Neuron (in vitro differentiated cells): Measurements from ENCODE around the gene RARRES2.

Source experiments
- H2AFZ ChIP-seq: one replicate; pipeline ENCODE4 v1.6.1; 2013; ENCODE audit warnings: low read depth, mild to moderate bottlenecking, inconsistent platforms, low read length, moderate library complexity
- H3K27me3 ChIP-seq: one replicate; pipeline ENCODE4 v1.6.1; 2013; ENCODE audit warnings: low read length; ENCODE audit not compliant: insufficient read depth
- H3K36me3 ChIP-seq: one replicate; pipeline ENCODE4 v1.6.1; 2013; ENCODE audit warnings: low read length; ENCODE audit not compliant: insufficient read depth
- H3K4me1 ChIP-seq: one replicate; pipeline ENCODE4 v1.6.1; 2013; ENCODE audit warnings: low read length; ENCODE audit not compliant: insufficient read depth
- H3K4me3 ChIP-seq: 2 replicates; pipeline ENCODE4 v1.5.1; 2013; ENCODE audit warnings: mild to moderate bottlenecking, low read length, moderate library complexity
- H3K9me3 ChIP-seq: one replicate; pipeline ENCODE4 v1.6.1; 2013; ENCODE audit warnings: low read length

The RARRES2 gene

DNA sequence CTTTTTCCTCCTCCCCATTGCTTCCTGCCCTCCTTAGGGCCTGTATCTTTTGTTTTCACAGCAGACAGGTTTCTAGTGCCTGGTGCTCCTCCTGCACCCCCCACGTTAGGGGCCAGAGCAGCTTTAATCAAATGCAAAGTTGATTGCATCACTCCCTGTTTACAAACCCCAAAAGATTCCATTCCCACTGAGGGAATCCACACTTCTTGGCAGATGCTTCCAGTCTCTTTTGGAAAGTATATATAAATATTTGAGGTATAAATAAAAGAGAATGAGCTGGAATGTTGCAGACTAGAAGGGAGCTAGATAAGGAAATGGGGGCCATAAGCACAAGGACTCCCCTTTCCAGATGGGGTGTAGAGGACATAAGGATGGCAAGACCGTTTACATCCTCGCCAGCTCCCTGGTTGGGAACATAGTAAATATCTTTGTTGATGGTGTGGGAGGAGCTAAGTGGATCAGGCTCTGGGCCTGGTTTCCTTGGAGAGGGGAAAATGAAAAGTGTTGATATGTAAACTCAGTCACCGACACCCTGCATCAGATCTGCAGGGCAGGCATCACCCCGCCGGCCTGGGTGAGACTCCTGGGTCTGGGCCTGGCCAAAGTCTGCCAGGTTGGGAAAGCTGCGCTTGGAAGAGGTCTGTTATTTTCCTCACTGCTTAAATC, 6.2 kb downstream of the RARRES2 start:
- no peak overlapping the region for H3K4me3 ChIP-seq
- H3K4me1 ChIP-seq = peaks cover 3% of the 10 kb centered on the region
- no peaks in the 10 kb centered on the region for H3K9me3 ChIP-seq
- H3K27me3 ChIP-seq = peaks cover 1% of the 10 kb centered on the region
- no peak overlapping the region for H2AFZ ChIP-seq
- H3K36me3 ChIP-seq = no peaks in the 10 kb centered on the region

DNA sequence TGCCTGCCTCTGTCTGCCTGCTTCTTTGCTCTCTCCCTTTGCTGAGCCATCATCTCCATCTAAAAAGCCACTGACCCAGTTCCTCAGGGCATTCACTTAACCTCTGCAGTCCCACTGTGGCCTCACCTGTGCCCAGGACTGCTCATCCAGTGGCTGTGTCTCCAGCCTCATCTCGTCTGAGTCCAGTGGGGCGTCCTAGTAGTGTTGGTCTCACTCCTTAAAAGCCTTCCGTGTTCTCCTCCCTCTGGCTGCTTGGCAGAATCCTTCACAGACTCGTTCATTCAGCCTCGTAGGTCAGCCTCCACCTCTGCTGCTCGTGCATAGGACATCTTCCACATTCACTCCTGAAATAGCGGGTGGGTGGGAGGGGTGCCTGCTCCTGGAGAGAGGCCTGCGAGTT, 7.3 kb downstream of the RARRES2 start:
- Histone ChIP-seq H2AFZ (no peak overlapping the region), H3K4me1 (peaks cover 2% of the 10 kb centered on the region), H3K27me3 (peaks cover 3% of the 10 kb centered on the region), H3K4me3 (no peak overlapping the region), H3K36me3 (no peaks in the 10 kb centered on the region), H3K9me3 (no peaks in the 10 kb centered on the region)

DNA sequence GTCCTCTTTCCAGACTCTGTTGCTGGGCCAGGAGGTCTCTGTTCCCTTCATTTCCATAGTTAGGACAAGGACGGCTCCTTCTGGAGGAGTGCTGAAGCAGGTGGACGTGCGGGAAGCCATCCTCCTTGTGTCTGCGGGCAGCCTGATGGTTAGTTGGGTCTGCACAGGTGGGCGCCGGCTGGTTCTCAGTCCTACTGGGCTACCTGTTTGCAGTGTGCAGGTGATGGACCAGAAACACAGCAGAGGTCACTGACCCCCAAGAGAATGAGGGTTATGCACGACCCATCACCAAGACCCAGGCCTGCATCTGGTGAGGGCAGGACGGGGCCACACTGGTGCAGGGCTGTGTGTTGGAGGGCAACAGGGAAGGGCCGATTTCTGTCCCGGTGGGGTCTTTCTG, 7.8 kb downstream of the RARRES2 start:
- Histone ChIP-seq H2AFZ (no peak overlapping the region), H3K27me3 (peaks cover 3% of the 10 kb centered on the region), H3K4me3 (no peak overlapping the region), H3K9me3 (no peaks in the 10 kb centered on the region), H3K4me1 (peaks cover 2% of the 10 kb centered on the region), H3K36me3 (no peaks in the 10 kb centered on the region)

DNA sequence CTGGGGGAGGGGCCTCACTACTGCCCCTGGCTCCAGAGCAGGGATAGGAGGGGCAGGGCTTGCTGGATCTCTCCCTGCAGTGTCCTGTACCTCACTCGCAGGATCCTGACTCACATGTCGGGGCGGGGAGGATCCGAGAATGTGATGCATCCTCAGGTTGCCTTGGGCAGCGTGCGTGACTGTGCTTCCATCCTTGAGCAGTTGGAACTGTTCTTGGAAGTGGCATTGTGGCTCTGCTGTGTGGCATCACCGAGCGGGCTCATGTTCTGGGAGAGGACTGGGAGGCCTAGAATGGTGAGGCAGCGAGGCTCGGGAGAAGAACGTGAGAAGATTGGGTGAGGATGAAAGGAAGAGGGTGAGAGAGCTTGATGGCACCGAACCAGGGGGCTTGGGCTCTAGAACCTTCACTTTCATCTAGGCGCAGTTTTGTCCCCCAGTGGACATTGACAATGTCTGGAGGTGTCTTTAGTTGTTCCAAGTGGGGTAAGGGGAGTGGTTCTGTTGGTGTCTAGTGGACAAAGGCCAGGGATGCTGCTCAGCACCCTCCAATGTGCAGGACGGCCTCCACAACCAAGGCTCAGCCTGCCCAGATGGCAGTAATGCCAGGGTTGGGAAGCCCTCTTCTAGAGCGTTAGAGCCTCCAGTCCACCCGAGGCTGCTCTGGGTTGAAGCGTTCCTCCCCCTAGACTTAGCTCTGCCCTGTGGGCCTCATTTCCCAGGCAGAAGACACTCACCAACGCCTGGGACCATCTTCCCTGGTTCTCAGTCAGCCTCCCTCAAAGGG, 8.4 kb downstream of the RARRES2 start:
- Histone ChIP-seq H3K27me3 (peaks cover 3% of the 10 kb centered on the region), H3K36me3 (no peaks in the 10 kb centered on the region), H3K9me3 (no peaks in the 10 kb centered on the region), H3K4me1 (peaks cover 2% of the 10 kb centered on the region), H3K4me3 (no peak overlapping the region), H2AFZ (no peak overlapping the region)

DNA sequence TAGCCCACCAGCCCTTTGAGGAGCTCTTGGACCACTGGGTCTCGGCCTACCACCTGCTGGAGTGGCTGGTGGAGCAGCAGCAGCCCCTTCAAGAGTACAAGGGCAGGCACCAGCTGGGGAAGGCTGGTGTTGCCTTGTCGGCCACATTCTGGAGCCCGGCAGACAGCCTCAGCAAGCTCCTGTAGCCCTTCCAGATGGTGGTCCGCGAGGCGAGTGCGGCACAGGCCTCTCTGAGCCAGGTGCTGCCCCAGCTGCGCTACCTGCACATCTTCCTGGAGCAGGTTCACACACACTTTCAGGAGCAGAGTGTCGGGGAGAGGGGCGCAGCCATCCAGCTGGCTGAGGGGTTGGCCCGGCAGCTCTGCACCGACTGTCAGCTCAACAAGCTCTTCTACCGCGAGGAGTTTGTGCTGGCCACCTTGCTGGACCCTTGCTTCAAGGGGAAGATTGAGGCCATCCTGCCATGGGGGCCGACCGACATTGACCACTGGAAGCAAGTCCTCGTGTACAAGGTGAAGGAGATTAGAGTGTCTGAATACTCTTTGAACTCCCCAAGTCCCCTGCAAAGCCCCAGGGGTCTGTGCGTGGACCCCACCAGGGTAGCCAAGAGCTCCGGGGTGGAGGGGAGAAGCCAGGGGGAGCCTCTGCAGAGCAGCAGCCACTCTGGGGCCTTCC, 11.1 kb downstream of the RARRES2 start:
- Histone ChIP-seq H3K9me3 (no peaks in the 10 kb centered on the region), H2AFZ (no peak overlapping the region), H3K4me1 (no peaks in the 10 kb centered on the region), H3K36me3 (no peaks in the 10 kb centered on the region), H3K4me3 (no peak overlapping the region), H3K27me3 (peaks cover 6% of the 10 kb centered on the region)

DNA sequence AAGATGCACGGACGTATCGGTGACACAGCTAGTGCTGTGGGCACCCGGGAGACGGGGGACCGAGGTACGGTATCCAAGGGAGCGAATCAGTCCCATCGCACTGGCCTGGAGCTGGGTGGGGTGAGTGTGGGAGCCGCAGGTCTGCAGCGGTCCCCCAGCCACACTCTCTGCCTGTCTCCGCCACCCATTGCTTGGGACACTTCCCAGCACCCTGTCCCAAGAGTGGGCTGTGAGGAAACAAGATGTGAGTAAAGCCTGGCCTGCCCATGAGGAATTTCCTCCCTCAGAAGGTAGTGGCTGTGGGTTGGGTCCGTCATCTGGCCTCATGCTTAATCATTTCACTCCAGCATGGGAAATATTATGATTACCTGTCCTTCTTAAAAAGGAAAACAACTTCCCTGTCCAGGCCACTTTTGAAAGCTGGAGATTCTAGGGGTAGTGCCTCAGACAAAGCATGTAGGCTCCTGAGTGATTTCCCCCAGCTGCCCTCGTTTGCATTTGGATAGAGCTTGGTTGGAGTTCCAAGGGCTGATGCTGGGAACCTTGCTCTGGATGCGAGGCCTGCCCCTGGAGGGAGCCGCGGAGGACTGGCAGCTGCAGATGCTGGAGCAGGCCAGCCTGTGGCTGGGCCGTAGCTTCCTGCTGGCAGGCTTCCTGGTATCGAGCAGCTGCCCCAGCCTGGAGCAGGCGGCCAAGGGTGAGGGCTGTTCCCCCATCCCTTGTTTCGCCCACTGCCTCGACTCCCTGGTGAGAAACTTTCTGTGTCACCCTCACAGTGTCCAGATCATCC, 11.9 kb downstream of the RARRES2 start:
- Histone ChIP-seq H3K27me3 (peaks cover 6% of the 10 kb centered on the region), H3K36me3 (no peaks in the 10 kb centered on the region), H3K9me3 (no peaks in the 10 kb centered on the region), H2AFZ (no peak overlapping the region), H3K4me1 (no peaks in the 10 kb centered on the region), H3K4me3 (no peak overlapping the region)

DNA sequence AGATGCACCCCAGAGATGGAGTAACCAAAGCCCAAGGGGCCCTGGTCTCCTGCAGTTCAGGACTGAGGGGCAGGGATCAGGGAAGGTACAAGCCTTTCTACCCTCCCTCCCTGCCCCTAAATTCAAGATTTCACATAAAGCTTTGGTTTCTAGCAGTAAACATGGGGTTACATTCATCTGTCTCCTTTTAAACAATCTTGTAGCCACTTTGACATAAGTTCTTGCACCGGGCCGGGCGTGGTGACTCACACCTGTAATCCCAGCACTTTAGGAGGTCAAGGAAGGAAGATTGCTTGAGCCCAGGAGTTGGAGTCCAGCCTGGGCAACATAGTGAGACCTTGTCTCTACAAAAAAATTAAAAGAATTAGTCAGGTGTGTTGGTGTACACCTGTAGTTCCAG, 14.1 kb downstream of the RARRES2 start:
- Histone ChIP-seq H2AFZ (no peak overlapping the region), H3K4me1 (no peaks in the 10 kb centered on the region), H3K9me3 (peaks cover 3% of the 10 kb centered on the region), H3K27me3 (peaks cover 6% of the 10 kb centered on the region), H3K4me3 (no peak overlapping the region), H3K36me3 (no peaks in the 10 kb centered on the region)

DNA sequence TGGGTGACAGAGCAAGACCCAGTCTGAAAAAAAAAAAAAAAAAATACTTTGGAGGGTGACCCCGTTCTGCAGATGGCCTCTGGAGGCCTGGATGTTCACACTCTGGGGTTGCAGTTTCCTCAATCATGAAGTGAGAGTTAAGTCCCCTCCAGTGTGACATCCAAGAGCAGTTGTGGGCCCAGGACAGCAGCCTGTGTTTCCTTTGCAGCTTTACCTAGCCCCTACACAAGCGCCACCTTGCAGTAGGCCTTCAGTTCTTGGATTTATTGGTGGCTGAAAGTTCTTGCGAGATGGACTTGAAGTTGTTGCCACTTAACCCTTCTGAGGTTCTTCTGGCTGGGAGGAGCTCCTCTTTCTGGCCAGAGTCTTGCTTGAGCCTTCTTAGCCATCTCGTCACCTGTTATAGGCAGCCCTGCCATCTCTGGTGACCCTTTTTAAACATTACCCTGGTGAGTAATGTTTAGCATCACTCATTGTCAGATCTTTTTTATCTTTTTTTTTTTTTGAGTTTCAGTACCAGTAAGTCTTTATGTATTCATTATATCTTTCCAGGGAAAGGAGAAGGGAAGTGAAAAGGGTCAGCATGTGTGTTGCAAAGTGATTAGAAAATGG, 14.7 kb downstream of the RARRES2 start:
- H3K36me3 ChIP-seq = no peaks in the 10 kb centered on the region

DNA sequence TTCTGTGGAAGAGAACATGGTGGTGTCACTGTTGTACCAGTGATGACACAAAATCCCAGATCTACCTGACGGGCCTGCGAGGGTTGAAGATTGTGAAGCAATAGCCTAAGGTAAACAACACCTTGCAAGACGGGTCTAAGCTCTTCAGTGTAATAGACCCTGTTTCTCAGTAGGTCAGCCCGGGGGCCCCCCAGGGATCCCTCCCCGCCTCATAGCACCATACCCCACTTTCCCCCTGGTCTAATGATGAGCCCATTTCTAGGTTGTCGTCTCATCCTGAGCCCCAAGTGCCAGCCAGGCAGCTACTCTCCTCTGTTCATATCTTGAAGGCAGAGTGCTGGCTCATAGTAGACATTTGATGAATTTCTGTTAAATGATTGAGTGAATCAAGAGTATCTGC, 15.5 kb downstream of the RARRES2 start:
- peaks cover 3% of the 10 kb centered on the region for H3K9me3 ChIP-seq
- no peak overlapping the region for H3K4me3 ChIP-seq
- H3K27me3 ChIP-seq = peaks cover 6% of the 10 kb centered on the region
- no peaks in the 10 kb centered on the region for H3K4me1 ChIP-seq
- H2AFZ ChIP-seq = no peak overlapping the region
- no peaks in the 10 kb centered on the region for H3K36me3 ChIP-seq

More for the DNA sequence above, 14.7 kb downstream of the RARRES2 start:
- Histone ChIP-seq H3K27me3 (peaks cover 6% of the 10 kb centered on the region), H3K9me3 (peaks cover 3% of the 10 kb centered on the region), H2AFZ (no peak overlapping the region), H3K4me1 (no peaks in the 10 kb centered on the region), H3K4me3 (no peak overlapping the region)

DNA sequence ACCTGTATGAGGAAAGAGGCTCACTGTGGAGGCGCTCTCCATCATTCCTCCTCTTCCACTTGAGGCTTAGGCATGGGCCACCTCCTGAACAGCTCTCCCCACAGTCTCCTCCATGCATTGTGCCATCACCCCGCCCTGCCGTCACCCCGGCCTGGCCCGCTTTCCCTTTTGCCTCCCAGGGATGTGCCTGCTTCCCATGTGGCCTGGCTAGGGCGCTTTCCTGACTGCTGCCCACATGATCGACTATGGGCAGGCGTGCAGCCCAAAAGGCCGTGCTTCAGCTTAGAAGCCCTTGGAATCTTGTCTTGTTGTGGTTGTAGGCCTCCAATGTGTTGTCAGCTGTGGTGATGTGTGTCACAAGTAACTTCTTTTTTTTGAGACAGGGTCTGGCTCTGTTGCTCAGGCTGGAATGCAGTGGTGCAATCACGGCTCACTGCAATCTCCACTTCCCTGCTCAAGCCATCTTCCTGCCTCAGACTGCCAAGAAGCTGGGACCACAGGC, 16.3 kb downstream of the RARRES2 start:
- H3K36me3 ChIP-seq = no peaks in the 10 kb centered on the region
- H3K4me3 ChIP-seq = no peak overlapping the region
- no peak overlapping the region for H2AFZ ChIP-seq
- peaks cover 3% of the 10 kb centered on the region for H3K27me3 ChIP-seq
- peaks cover 3% of the 10 kb centered on the region for H3K9me3 ChIP-seq
- no peaks in the 10 kb centered on the region for H3K4me1 ChIP-seq

DNA sequence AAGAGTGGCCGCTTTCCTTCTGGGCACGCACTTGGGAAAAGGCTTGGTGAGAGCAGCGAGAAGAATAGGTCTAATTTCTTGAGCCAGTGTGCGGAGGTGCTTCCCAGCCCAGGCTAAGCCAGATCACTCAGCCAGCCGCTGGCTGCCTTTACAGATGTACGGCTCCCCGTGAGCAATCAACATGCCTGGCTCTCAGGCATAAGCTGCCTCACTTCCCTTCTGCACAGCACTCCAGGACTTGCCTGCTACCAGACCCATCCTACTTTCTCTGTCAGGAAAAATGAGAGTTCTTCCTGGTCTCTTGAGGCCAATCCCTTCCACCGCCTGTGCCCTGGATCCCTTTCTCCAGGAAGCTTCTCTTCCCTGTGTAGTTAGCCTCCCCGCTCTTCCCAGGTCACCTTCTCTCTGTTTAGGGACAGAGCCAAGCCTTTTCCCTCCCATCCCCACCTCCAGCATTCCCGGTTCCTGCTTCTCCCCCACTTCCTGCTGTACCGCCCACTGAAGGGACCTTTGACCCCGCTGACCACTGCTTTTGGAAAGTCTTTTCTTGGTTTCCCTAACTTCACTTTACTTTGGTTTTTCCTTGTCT, 17.0 kb downstream of the RARRES2 start:
- Histone ChIP-seq H3K4me1 (no peaks in the 10 kb centered on the region), H3K27me3 (peaks cover 3% of the 10 kb centered on the region), H3K4me3 (no peak overlapping the region), H3K36me3 (no peaks in the 10 kb centered on the region), H2AFZ (no peak overlapping the region), H3K9me3 (peaks cover 3% of the 10 kb centered on the region)

DNA sequence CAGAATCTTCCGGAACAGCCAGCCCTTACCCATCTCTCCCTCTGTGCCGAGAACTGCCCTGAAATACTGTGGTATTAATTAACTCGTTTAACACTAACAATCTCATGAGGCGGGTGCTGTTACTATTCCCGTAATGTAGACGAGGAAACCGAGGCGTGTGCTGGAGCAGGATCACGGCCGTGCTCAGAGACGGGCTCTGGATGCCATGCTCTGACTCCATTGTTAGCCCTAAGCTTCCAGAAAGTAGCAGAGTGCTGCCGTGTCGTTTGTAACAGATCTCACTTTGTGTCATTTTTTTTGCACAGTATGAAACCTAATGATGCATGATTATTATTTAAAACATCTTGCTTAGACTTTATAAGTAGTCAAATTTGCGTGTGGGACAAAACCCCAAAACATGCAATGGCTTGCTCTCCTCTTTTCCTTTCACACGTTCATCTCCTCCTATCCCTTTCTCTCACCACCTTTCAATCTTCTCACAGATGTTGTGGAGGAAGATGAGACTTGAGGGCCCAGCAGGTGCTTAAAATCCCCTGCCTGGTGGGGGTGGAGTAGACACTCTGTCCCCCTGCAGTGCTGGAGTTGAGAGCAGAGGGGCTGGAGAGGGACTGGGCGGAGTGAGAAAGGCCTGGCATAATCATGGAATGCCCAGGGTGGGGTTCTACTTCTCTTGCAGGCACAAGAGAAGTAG, 17.6 kb downstream of the RARRES2 start:
- Histone ChIP-seq H3K4me1 (no peaks in the 10 kb centered on the region), H3K9me3 (peaks cover 3% of the 10 kb centered on the region), H3K4me3 (no peak overlapping the region)

More for the DNA sequence above, 17.6 kb downstream of the RARRES2 start:
- Histone ChIP-seq H3K36me3 (no peaks in the 10 kb centered on the region), H3K27me3 (peaks cover 3% of the 10 kb centered on the region), H2AFZ (no peak overlapping the region)
